IMR-90 (cell line): Measurements from ENCODE around the gene ZNF521. TPM values are rescaled to one million over a fixed set of nuclear protein-coding genes. Genes with fewer than 3 reads are reported as not detected.
A peak's percentile ranks its signal among the peaks of the same experiment; 100 is the strongest.

Experiments used
- ATAC-seq: fragments of 200-7000 bp; cut with Tn5 transposase; 2 replicates; pipeline ENCODE4 v1.9.1; 2020; ENCODE audit warnings: low read depth, mild to moderate bottlenecking, moderate library complexity
- BruUV-seq: library from RNA; stranded (reverse); fragments of 400-500 nt; replicated peaks from 2 replicates; lab custom pipeline; 2021; lab: Mats Ljungman, UMichigan
- CTCF ChIA-PET: fragments of 300-600 bp; formaldehyde crosslinking; extraction: SDS; loops from one replicate; lab custom pipeline; 2021; ENCODE audit warnings: antibody characterized with exemption; lab: Yijun Ruan, JAX
- POLR2A ChIA-PET: fragments of 300-600 bp; sonication (Branson Sonifier 250); formaldehyde crosslinking; loops from one replicate; lab custom pipeline; 2022; ENCODE audit warnings: antibody characterized with exemption; ENCODE audit not compliant: unreplicated experiment; lab: Charles Lee
- DNase-seq: peaks from one replicate; pipeline ENCODE4 v3.0.0; 2013
- H2AFZ ChIP-seq: replicated peaks from 2 replicates; pipeline ENCODE3; 2013; ENCODE audit warnings: low read length, mild to moderate bottlenecking; ENCODE audit not compliant: poor library complexity
- H2AK5ac ChIP-seq: 2 replicates; pipeline ENCODE4 v1.6.1; 2013; ENCODE audit warnings: low read depth, low read length, inconsistent platforms
- H2AK9ac ChIP-seq: replicated peaks from 2 replicates; pipeline ENCODE3; 2013; ENCODE audit warnings: mild to moderate bottlenecking, low read depth, low read length, moderate library complexity; ENCODE audit not compliant: poor library complexity
- H2BK120ac ChIP-seq: 2 replicates; pipeline ENCODE4 v1.6.1; 2013; ENCODE audit warnings: low read depth, low read length, inconsistent platforms
- H2BK15ac ChIP-seq: 3 replicates; pipeline ENCODE4 v1.6.1; 2013; ENCODE audit warnings: low read depth, low read length, inconsistent platforms
- H2BK20ac ChIP-seq: 2 replicates; pipeline ENCODE4 v1.6.1; 2013; ENCODE audit warnings: low read depth, mild to moderate bottlenecking, inconsistent platforms, low read length, moderate library complexity
- H2BK5ac ChIP-seq: 2 replicates; pipeline ENCODE4 v1.6.1; 2013; ENCODE audit warnings: mild to moderate bottlenecking, low read depth, low read length, inconsistent platforms; ENCODE audit not compliant: poor library complexity, severe bottlenecking
- H3K14ac ChIP-seq: replicated peaks from 2 replicates; pipeline ENCODE4 v1.6.1; 2013; ENCODE audit warnings: low read depth, low read length, inconsistent platforms
- H3K18ac ChIP-seq: 2 replicates; pipeline ENCODE4 v1.6.1; 2013; ENCODE audit warnings: low read depth, low read length, control low read depth
- H3K23ac ChIP-seq: 2 replicates; pipeline ENCODE4 v1.6.1; 2013; ENCODE audit warnings: low read depth, low read length, inconsistent platforms
- H3K27ac ChIP-seq: 2 replicates; pipeline ENCODE4 v1.5.1; 2013; ENCODE audit warnings: mild to moderate bottlenecking, control low read depth, low read length; ENCODE audit not compliant: insufficient read depth
- H3K27me3 ChIP-seq: 2 replicates; pipeline ENCODE4 v1.6.1; 2013; ENCODE audit warnings: low read length; ENCODE audit not compliant: control insufficient read depth, insufficient read depth
- H3K36me3 ChIP-seq: 2 replicates; pipeline ENCODE4 v1.6.1; 2013; ENCODE audit warnings: low read length, mixed read lengths; ENCODE audit not compliant: control insufficient read depth, insufficient read depth
- H3K4ac ChIP-seq: 2 replicates; pipeline ENCODE4 v1.6.1; 2013; ENCODE audit warnings: low read depth, low read length, inconsistent platforms
- H3K4me1 ChIP-seq: 2 replicates; pipeline ENCODE4 v1.6.1; 2013; ENCODE audit warnings: low read length, mixed read lengths; ENCODE audit not compliant: control insufficient read depth, insufficient read depth
- H3K4me2 ChIP-seq: 2 replicates; pipeline ENCODE4 v1.6.1; 2013; ENCODE audit warnings: low read depth, mild to moderate bottlenecking, control low read depth, low read length, moderate library complexity
- H3K4me3 ChIP-seq: 2 replicates; pipeline ENCODE4 v1.5.1; 2013; ENCODE audit warnings: low read depth, mild to moderate bottlenecking, control low read depth, low read length, moderate library complexity; ENCODE audit not compliant: insufficient read depth
- H3K56ac ChIP-seq: 2 replicates; pipeline ENCODE4 v1.6.1; 2013; ENCODE audit warnings: low read length, inconsistent platforms; ENCODE audit not compliant: insufficient read depth; ENCODE audit errors: extremely low read depth
- H3K79me1 ChIP-seq, 2 experiments: 2 replicates each; pipeline ENCODE4 v1.6.1; 2013; ENCODE audit warnings: low read length in 2 of 2, inconsistent platforms in 1 of 2, low read depth in 1 of 2
- H3K9ac ChIP-seq: 2 replicates; pipeline ENCODE4 v1.6.1; 2013; ENCODE audit warnings: low read depth, low read length, control low read depth
- H3K9me1 ChIP-seq: 2 replicates; pipeline ENCODE4 v1.6.1; 2013; ENCODE audit warnings: low read length, inconsistent platforms; ENCODE audit not compliant: insufficient read depth
- H3K9me3 ChIP-seq: 2 replicates; pipeline ENCODE4 v1.6.1; 2013; ENCODE audit warnings: low read length; ENCODE audit not compliant: control insufficient read depth, insufficient read depth
- H4K20me1 ChIP-seq: 2 replicates; pipeline ENCODE4 v1.6.1; 2013; ENCODE audit warnings: low read length, inconsistent platforms; ENCODE audit not compliant: insufficient read depth
- H4K5ac ChIP-seq: 2 replicates; pipeline ENCODE4 v1.6.1; 2013; ENCODE audit warnings: mild to moderate bottlenecking, low read depth, low read length, control low read depth
- H4K8ac ChIP-seq, 2 experiments: 2 replicates each; pipeline ENCODE4 v1.6.1; 2013; ENCODE audit warnings: low read depth in 2 of 2, low read length in 2 of 2, control low read depth in 1 of 2, inconsistent platforms in 1 of 2
- H4K91ac ChIP-seq: 2 replicates; pipeline ENCODE4 v1.6.1; 2013; ENCODE audit warnings: low read depth, low read length, inconsistent platforms; ENCODE audit not compliant: insufficient read depth
- BHLHE40 ChIP-seq: fragments of 150-350 bp; IDR thresholded peaks from 2 replicates; pipeline ENCODE4 v1.6.1; 2016; ENCODE audit warnings: mild to moderate bottlenecking, low read depth, low read length
- CHD1 ChIP-seq: IDR thresholded peaks from 2 replicates; pipeline ENCODE4 v1.6.1; 2012; ENCODE audit warnings: low read depth, low read length, improper control_type of control experiment
- MAFK ChIP-seq: IDR thresholded peaks from 2 replicates; pipeline ENCODE4 v1.6.1; 2012; ENCODE audit warnings: low read depth, low read length, improper control_type of control experiment
- MAZ ChIP-seq: IDR thresholded peaks from 2 replicates; pipeline ENCODE4 v1.6.1; 2012; ENCODE audit warnings: low read depth, mild to moderate bottlenecking, low read length, improper control_type of control experiment, moderate library complexity, borderline replicate concordance
- POLR2A ChIP-seq: IDR thresholded peaks from 2 replicates; pipeline ENCODE4 v1.6.1; 2012; ENCODE audit warnings: mild to moderate bottlenecking, low read depth, low read length
- RAD21 ChIP-seq: IDR thresholded peaks from 2 replicates; pipeline ENCODE4 v1.6.1; 2012; ENCODE audit warnings: low read length, improper control_type of control experiment
- USF2 ChIP-seq: fragments of 150-350 bp; IDR thresholded peaks from 2 replicates; pipeline ENCODE4 v1.6.1; 2017; ENCODE audit warnings: mild to moderate bottlenecking, antibody characterized with exemption, low read length, low read depth
- WGBS, 2 experiments: methylation state at CpG; one replicate each; pipeline versions ENCODE4 v1.1.5 to v1.1.7; 2013; ENCODE audit warnings: missing lambda C conversion rate in 2 of 2; ENCODE audit not compliant: insufficient read length in 1 of 2; ENCODE audit errors: extremely low coverage in 2 of 2; 5-methylcytosine and 5-hydroxymethylcytosine counted together
- dilution Hi-C: fragments of 300-500 bp; cut with HindIII; formaldehyde crosslinking; loops from one replicate; pipeline ENCODE4 v1.14.3; 2018; ENCODE audit warnings: low sequenced_read_pairs; ENCODE audit not compliant: unreplicated experiment
- in situ Hi-C: fragments of 300-500 bp; cut with MboI; formaldehyde crosslinking; loops from 3 replicates; pipeline ENCODE4 v1.14.3; 2019; ENCODE audit warnings: low sequenced_read_pairs, inconsistent platforms, mixed read lengths
- intact Hi-C: fragments of 100-400 bp; cut with micrococcal nuclease; formaldehyde crosslinking; loops from 2 replicates; pipeline ENCODE4 v1.10.0; 2022
- polyA plus RNA-seq, 3 experiments: library from polyadenylated mRNA; depleted of rRNA; stranded (reverse); fragments of >200 nt; gene quantifications; 2 replicates each; pipeline ENCODE4 v1.2.3, GENCODE V29; 2012; ENCODE audit warnings: low replicate concordance in 1 of 3
- total RNA-seq: library from RNA; depleted of rRNA; stranded (reverse); fragments of >200 nt; gene quantifications from 2 replicates; pipeline ENCODE4 v1.2.3, GENCODE V29; 2012

The ZNF521 gene
- total and polyA plus RNA-seq, 2 of the 4 experiments (the other 2 are of a cell fraction) = 21.5 to 59.3 TPM

- dilution Hi-C loops = no loop called here
- H2BK5ac ChIP-seq = no peak overlapping the region
These were observed 206.0 kb downstream of the ZNF521 start for GRCh38 chr18:25145731-25146511.

More at GRCh38 chr18:25145731-25146511, 206.0 kb downstream of the ZNF521 start:
- Histone ChIP-seq H3K9me1 (0 out of 2 replicates have a peak, but pooled peaks cover 3% of the 10 kb centered on the region), H3K14ac (no peak overlapping the region), H3K9ac (no peak overlapping the region), H4K8ac (no peak overlapping the region), H2BK20ac (no peak overlapping the region), H4K5ac (no peak overlapping the region), H3K79me1 (peaks cover 0 to 17% of the 10 kb centered on the region in 2 experiments; a peak in 3 of 4 replicates), H3K36me3 (peaks cover 1% of the 10 kb centered on the region), H4K91ac (no peak overlapping the region), H2BK15ac (no peak overlapping the region), H3K4me3 (no peak overlapping the region), H3K4ac (no peak overlapping the region), H3K27ac (no peak overlapping the region), H3K18ac (no peak overlapping the region), H4K20me1 (no peaks in the 10 kb centered on the region), H3K4me2 (no peak overlapping the region), H2BK120ac (peak overlapping the region; percentile 20; the same call in 1 of the 2 replicates), H3K9me3 (no peaks in the 10 kb centered on the region), H3K23ac (no peak overlapping the region), H2AK5ac (no peak overlapping the region), H3K27me3 (no peaks in the 10 kb centered on the region), H2AK9ac (no peak overlapping the region), H2AFZ (no peak overlapping the region), H3K56ac (no peak overlapping the region), H3K4me1 (peaks cover 4% of the 10 kb centered on the region; the same call in 1 of the 2 replicates)
- DNase-seq (no peak), ATAC-seq (no peak)
- CTCF ChIA-PET = interaction anchor here (0.6 kb wide), 1 partner anchor 30 kb away, joined by 3 read pairs; no protein-coding TSS in a partner anchor
- in situ Hi-C loops (no loop called here), intact Hi-C loops (no loop called here)
- BruUV-seq = no TSS peak
- POLR2A ChIA-PET = no interaction called here
- whole genome bisulfite sequencing, 2 experiments = no CpG with 5 or more reads among the region's 2 CpGs
- no peak for TF ChIP-seq RAD21
- no peak for TF ChIP-seq CHD1
- TF ChIP-seq BHLHE40 = no peak
- no peak for TF ChIP-seq MAZ
- TF ChIP-seq POLR2A = no peak
- TF ChIP-seq USF2 = no peak
- peak; percentile 72 for TF ChIP-seq MAFK
